Gastrocnemius medialis (tissue), 4 donors: ENCODE data around the gene RNGTT.

Experiments used
- POLR2A ChIP-seq, 2 donors: fragments of 450-650 bp; IDR thresholded peaks; one replicate each; pipeline ENCODE4 v1.6.1; 2017; ENCODE audit warnings: antibody characterized with exemption in 2 of 2, mild to moderate bottlenecking in 2 of 2, moderate library complexity in 2 of 2
- TF ChIP-seq, protein P1 (sequence below), 5 experiments: fragments of 450-650 bp in 3 of 5; fragments of 200-600 bp in 2 of 5; sonication (generic) in 2 of 5; IDR thresholded peaks in 4 of 5; conservative IDR thresholded peaks in 1 of 5; 1 replicate in 4 of 5; 2 replicates in 1 of 5; pipeline ENCODE4 v1.5.1; 2016 to 2019; ENCODE audit warnings: antibody characterized with exemption in 5 of 5, mild to moderate bottlenecking in 3 of 5, moderate library complexity in 3 of 5

DNA sequence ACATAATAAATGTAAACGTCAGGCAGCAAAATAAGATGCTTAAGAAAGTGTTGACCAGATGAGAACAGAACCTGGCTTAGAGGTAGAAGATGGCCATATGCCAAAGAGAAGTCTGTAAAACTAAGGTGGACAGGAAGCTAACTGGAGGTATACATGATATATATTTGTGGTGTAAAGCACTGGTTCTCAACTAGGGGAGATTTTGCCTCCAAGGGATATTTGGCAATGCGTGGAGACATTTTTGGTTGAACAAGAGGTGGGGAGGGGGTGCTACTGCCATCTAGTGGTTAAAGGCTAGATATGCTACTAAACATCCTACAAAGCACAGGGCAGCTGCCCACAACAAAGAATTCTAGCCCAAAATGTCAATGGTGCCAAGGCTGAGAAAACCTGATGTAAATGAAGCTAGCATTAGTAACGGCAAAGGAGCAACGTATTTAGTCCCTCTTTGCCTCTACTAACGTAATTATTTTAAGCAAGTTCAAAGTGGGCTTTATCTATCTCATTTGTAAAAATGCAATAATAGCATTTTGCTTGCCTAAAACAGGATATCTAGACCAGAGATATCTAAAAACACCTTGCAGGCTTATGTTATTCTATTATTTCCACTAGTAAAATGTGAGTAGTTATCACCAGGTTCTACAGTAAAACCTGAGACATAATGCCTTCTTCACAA, 182.6 kb downstream of the RNGTT start:
- no peak for TF ChIP-seq POLR2A (IDR thresholded peaks at IDR 0.05)
- TF ChIP-seq, protein P1, sequence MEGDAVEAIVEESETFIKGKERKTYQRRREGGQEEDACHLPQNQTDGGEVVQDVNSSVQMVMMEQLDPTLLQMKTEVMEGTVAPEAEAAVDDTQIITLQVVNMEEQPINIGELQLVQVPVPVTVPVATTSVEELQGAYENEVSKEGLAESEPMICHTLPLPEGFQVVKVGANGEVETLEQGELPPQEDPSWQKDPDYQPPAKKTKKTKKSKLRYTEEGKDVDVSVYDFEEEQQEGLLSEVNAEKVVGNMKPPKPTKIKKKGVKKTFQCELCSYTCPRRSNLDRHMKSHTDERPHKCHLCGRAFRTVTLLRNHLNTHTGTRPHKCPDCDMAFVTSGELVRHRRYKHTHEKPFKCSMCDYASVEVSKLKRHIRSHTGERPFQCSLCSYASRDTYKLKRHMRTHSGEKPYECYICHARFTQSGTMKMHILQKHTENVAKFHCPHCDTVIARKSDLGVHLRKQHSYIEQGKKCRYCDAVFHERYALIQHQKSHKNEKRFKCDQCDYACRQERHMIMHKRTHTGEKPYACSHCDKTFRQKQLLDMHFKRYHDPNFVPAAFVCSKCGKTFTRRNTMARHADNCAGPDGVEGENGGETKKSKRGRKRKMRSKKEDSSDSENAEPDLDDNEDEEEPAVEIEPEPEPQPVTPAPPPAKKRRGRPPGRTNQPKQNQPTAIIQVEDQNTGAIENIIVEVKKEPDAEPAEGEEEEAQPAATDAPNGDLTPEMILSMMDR (IDR thresholded peaks at IDR 0.05 in 4 of 5, conservative IDR thresholded peaks at IDR 0.05 in 1 of 5), result peak in 4 of 5 experiments; percentile 64 to 83 (median 74)
